Measurements from ENCODE around the gene CSDE1.

DNA sequence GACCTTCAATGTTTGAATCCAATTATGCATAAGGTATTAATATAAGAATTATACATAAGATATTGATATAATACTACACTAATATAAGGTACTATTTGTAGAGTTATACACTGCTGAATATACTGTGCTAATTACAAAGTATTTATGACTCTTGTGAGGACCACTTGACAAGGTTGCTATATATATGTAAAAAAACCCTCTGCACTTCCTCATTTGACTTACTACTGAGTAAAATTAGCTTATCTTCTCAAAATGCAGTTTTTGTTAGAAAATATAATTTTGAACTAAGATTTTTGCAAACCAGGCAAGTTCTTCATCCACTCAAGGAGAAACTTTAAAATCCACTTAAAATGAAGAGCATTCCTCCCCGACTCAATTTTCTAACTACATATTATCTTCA, 14.2 kb upstream of the CSDE1 start:
- TF ChIP-seq YY1 (IDR thresholded peaks at IDR 0.05; ENCODE audit: insufficient read depth, insufficient read length) (no peak), SUZ12 (IDR thresholded peaks at IDR 0.05; ENCODE audit: extremely low read depth, insufficient read depth, insufficient read length) (no peak)
